MV-4-11 (cell line): ENCODE results near the gene MEGF6.

Experiments
- DNase-seq: peaks from one replicate; lab custom pipeline; 2025; lab: John Stamatoyannopoulos, UW

MEGF6 gene

DNA sequence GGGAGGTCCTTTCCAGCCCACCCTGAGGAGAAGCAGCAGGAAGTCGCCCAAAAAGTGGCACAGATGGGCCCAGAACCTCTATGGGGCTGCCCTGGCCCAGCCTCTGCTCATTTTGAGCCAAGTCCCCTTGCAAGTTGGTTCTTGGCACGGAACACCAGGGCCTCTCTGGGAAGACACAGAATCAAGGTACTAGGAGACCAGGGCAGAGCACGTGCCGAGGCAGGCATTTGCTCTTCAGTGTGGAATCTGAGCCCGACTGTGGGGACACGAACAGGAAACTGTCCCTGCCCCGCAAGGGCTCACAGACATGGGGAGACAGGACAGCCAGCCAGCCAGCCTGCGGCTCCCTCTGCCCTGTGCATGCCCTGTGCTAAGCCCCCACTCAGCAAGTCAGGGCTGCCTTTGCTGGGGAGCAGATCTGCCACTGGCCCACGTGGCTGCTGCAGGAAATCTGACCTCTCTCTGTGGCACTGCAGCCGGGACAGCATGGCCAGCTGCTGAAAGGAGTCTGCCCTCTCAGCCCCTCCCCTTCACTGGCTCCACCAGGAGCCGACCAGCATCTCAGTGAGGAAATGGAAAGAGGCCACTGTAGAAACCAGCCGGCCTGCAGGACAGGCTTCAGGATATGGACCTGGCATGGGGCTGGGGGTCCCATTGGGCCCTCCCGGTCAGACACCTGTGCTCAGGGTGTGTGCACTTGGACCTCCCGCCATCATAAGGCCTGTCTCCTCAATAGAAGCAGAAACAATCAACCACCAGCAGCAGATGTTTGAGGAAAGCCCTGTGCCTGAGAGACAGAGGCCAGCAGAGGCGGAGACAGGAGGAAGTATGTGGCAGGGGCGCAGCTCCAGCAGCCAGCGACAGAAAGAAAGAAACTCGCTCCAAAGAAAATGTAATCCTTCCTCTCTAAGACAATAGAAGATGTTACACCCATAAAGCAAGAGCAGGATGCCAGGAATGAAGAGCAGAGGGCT, 153.1 kb downstream of the MEGF6 start:
- no peak for DNase-seq

DNA sequence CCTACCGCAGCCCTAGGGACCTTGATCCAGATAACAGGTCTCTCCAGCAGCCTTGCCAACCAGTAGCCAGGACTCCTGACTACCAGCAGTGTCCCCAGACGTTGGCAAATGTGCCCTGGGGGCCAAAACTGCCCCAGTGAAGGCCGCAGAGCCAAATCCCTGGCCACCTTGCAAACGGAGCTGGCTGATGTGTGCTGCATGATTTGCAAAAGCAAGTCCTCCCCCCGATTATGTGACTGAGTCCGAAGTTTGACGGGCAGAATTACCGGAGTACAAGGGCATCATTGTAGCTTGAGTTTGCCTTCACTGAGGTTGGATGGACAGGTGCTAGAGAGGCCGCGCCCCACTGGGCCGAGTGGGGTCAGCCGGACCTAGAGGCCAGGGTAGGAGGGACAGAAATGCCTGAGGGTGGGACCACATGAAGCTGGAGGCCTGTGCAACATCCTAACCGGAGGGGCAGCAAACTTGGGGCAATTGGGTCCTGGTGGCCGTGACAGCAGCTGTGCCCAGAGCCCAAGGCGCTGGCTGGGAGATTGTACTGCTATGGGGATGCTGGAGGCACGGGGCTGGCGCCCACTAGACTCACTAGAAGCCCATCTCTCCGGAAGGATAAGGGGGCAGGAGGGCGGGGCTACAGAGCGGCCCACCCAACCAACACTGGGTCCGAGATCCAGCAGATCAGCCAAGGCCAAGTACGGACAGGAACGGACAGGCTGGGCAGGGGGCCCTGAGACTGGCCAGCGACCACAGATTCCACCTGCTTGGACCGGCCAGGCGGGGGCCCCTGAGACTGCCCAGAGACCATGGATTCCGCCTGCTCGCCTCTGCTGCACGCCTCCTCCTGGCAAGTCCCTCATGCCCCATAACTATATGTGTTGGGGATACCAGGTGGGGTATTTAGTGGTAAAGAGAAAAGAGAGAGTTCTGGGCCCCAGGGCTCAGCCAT, 154.1 kb downstream of the MEGF6 start:
- DNase-seq: no peak

DNA sequence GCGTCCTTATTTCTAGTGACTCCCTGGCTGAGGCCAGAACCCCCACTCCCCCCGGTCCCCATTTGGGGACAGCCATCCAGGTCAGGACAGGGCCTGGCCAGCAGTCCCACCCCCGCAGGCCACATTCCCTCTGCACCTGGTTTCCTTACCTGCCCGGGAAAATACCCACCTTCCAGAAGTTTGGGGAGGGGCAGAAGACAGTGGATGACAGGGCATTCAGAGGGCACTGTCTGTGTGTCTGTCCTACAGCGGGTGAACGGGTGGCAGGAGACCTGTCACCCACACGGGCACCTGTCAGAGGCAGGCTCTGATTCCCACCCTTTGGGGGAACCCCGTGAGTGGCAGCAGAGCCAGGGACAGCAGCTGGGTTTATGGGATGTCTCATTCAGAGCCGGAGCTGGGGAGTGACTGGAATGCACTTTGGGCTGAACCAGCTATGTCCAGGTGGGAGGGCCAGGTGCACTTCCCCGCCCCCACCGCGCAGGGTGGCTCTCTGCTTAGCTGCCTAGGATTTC, 154.8 kb downstream of the MEGF6 start:
- DNase-seq: no peak

DNA sequence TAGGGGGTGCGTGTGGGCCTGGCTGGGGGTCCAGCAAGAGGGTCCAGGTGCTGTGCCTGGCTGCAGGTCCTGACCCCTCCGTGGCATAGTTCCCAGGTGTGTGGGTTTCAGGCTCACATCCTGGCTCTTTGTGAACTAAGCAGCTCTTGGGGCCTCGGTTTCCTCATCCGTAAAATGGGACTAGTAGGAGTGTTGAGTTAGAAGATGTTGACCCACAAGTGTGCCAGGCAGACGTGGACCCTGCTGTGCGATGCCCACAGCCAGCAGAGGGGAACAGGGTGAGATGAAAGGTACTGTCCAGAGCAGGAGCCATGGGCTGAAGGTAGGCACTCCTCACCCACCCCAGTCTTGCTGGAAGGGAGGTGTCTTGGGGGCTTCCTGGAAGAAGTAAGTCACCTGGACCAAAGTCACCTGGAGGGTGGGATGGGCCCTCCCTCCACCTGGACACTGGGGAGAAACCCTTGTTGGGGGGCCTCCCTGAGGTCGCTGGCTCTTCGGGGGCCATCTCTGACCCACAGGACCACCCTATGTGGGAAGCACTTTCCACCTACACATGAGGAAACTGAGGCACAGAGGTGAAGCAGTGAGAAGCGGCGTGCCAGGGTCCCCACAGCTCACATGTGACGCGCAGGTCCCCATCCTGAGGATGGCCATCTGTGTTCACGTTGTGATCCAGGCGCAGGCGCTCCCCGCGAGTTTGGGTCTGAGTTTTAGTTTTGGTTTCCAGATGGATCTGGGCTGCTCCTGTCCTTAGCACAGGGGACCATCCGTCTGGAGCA, 155.4 kb downstream of the MEGF6 start:
- DNase-seq: no peak

DNA sequence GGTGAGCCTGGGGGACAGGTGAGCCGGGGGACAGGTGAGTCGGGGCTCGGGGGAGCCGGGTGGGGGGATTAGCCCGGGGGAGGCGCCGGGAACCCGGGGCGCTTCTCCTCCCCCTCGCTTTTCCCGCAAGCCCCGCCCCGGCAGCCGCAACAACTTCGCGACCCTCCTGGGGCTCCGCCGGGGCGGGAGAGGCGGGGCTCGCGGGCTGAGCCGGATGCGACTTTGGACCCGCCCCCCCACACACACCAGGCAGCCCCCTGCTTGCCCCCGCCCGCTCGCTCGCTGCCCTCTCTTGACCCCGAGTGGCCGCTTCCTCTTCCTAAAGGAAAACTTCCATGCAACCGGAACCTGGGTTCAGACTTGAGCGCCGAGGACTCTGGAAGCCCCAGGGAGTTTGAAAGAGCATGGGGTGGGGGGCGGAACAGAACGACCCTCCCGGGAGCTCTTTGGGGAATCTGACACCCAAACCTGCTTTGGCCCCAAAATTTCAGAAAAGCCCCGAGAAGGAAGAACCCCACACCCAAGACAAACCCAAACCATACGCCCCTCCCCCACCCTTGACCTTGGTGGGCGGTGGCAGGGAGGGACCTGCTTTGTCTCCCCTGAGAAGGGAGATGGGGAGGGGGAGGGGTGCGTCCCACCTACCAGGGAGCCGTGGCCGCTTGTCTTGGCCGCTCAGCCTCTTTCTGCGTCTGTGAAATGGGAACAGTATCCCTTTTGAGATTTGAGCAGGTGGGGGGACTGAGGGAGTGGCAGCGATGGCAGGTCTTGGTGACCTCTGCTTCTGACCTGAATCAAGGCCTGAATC, 156.3 kb downstream of the MEGF6 start:
- DNase-seq: no peak

DNA sequence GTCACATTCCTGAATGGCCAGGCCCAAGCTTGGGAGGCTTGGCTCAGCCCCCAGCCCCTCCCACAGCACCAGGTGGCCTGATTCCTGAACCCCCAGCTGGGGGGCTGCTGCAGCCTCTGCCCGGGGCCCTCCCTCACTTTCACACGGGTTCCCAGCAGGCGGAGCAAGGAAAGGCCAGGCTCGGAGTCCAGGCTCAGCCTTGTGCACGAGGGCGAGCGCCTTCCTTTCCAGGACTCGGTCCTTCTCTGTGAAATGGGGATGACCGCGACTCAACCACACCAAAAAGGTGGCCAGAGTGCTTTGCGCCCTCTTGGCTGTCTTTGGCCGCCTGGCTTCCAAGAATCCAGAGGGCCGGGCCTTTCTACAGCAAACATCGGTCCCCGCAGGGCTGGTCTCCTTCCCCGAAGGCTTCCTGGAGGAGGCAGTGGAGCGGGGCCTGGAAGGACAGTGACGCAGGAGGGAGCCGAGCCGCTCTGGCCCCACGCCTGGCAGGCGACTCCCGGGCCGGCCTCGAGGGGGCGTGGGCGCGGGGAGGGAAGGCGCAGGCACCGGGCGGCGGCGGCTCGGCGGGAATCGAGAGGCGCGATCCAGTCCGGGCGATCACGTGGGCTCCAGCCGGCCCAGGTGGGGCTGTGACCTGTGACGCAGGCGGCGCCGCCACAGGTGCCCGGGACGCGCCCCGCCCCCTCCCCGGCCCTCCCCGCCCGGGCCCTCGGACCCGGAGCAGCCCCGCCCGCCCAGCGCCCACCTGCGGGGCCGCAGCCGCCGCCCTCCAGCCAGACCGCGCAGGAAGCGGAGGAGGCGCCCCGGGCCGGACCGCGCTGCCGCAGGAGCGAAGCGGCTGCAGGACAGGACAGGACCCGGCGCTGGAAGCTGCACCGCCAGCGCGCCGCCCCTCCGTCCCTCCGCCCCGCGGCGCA, 157.2 kb downstream of the MEGF6 start, which contains the start of gene ARHGEF16:
ARHGEF16 (plus strand) TSS at position 775 of the 920 bp plus-strand sequence. CDS start 8,420 bp downstream, outside the sequence.
- DNase-seq: peak; percentile 20

DNA sequence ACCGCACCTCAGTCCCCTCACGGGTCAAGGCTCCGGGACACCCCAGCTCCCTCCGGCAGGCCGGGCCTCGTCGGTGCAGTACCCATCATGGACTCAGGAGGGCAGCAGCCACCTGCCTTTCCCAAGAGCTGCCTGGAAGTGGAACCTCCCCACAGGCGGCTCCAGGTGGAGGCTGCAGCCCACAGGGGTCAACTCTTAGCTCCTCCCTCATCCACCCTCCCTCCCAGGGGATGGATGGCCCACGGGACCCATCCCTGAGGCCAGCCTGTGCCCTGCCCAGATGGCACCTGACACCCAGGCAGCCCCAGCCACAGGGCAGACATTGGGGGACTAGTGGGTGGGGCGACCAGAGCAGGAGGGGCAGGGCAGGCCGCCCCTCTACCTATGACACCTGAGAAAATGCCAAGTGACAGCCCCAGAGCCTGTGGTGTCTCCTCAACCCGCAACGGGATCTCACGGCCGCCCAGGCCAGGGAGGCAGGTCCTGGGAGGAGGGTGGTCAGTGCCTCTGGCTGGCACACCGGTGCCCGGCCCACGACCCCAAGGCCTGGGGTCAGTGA, 158.0 kb downstream of the MEGF6 start:
- peak; percentile 51 for DNase-seq

DNA sequence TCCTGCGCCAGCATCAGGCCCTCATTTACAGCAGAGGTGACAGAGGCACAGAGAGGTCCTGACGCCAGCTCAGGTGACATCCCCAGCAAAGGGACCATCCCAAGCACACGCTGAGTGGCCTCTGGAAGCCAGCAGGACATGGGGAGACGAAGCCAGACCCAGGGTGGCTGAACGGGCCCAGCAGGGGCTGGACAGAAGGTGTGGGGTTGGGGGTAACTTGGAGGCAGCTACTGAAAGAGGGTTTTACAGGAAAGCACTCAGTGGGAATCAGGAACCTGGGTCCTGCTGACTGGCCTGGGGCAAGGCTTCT, 158.5 kb downstream of the MEGF6 start:
- DNase-seq: no peak

DNA sequence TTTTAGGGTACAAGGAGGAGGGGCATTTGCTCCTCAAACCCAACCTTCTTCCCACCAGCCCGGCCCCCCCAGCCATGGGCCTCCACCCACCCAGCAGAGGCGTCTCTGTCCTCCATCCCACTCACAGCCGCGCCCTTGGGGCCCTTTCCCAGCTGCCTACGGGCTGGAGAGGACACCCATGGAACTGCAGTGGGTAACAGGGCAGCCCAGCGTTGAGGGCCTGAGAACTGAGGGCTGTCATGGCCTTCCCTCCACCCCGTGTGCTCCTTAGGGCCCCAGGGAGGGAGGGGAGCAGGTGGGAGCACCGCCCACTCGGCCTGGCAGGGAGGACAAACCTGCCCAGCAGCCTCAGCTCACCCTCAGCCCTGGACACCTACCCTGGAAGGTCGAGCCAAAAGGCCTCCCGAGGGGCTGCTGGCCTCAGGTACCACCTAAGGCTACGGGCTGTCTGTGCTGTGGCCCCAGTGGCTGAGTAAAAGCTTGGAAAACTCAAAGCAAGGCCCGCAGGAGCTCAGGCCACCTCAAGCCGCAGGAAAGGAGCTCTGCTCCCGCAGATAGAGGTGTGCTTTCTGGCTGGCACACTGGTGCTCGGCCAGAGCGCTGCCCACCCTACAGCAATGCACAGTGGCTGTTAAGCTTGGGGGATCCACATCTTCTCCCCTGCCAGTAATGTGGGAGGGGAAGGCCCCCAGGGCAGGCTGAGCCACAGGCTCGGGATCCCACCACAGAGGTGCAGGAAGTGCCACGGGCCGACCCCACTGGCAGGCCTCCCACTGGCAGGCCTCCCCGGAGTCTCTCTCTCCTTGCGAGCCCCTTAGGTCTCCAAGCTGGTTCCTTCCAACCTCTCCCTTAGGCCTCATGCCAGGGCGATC, 159.1 kb downstream of the MEGF6 start:
- DNase-seq: no peak

DNA sequence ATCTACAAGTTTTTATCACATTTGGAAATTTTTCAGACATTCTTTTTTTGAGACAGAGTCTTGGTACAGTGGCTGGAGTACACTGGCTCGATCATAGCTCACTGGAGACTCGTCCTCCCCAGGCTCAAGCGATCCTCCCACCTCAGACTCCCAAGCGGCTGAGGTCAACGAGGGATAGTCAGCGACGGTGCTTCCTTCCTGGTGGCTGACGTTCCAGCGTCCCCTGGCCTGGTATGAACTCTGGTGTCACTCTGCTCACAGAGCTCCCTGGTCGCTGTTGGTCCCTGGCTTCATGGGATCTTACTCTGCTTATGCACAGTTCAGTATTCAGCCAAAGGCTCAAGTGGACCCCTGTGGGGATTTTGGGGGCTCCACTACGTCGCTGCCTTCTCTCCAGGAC, 160.3 kb downstream of the MEGF6 start:
- DNase-seq: no peak

DNA sequence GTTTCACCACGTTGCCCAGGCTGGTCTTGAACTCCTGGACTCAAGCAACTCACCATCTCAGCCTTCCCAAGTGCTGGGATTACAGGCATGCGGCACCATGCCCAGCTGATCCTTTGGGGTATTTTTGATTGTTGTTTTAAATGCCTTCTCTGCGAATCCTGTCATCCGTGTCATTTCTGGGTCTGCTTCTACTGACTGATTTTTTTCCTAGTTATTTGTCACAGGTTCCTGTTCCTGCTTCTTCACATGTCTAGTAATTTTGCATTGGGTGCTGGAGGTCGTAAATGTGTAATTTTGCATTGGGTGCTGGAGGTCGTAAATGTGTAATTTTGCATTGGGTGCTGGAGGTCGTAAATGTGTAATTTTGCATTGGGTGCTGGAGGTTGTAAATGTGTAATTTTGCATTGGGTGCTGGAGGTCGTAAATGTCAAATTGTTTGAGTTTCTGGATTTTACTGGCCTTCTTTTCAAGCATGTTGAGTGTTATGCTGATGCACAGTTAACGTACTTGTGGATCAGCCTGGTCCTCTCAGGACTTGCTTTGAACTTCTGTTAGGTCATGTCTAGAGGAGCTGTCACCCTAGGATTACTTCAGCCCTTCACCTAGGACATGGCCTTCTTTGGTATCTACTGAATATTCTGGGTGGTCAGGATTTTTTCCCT, 161.0 kb downstream of the MEGF6 start:
- DNase-seq: no peak

DNA sequence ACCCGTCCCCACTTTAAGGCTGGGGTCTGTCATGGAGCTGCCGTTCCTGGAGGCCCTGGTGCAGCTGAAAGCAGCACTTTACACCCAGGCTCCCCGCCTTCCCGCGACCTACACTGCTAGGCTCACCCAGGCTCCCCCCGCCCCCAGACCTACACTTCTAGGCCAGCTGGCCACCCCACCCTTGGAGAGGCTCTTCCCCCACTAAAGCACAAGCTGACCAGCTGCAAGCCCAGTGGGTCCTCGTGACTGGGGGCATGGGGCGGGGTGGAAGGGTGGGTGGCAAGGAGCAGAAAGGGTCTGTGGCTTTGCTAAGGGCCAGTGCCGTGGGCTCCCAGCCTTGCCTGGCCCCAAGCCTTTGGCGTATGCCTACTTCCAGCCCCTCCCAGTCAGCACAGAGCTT, 166.6 kb downstream of the MEGF6 start:
- DNase-seq: no peak

DNA sequence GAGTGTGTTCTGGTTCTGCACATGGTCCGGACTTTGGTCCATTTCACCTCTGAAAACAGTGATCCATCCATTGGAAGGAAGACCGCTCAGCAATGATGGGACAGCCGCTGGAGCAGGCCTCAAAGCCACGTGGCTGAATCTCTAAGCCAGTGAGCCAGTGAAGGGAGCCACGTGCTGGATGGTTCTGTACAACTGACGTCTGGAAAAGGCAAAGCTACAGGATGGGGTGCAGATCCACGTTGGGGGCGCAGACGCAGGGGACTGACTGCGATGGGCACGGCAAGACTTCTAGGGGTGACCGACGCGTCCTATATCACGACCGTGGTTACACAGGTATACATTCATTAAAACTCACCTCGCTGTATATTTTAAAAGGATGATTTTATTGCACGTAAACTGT, 167.0 kb downstream of the MEGF6 start:
- no peak for DNase-seq

DNA sequence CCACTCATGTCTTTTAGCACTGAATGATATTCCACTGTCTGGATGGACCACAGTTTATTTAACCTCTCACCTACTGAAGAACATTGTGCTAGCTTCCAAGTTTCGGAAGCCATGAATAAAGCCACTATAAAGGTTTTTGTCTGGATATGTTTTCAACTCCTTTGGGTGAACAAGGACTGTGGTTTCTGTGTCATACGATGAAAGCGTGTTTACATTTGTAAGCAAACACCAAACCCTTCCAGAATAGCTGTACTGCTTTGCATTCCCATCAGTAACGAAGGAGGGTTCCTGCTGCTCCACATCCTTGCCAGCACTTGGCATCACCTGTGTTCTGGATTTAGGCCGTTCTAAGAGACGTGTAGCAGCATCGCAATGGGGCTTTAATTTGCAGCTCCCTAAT, 167.5 kb downstream of the MEGF6 start:
- no peak for DNase-seq

DNA sequence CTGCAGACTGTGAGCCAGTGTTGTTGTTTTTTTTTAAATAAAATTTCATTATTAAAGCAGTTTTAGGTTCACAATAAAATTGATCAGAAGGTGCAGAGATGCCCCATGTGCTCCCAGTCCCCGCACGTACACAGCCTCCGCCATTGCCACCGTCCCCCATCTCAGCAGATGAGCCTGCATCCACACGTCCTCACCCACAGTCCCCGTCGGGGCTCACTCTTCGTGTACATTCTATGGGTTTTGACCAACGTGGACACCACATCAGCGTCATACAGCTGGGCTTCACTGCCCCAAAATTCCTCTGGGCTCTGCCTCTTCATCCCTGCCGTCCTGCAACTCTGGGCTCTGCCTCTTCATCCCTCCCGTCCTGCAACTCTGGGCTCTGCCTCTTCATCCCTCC, 168.4 kb downstream of the MEGF6 start:
- DNase-seq: no peak

DNA sequence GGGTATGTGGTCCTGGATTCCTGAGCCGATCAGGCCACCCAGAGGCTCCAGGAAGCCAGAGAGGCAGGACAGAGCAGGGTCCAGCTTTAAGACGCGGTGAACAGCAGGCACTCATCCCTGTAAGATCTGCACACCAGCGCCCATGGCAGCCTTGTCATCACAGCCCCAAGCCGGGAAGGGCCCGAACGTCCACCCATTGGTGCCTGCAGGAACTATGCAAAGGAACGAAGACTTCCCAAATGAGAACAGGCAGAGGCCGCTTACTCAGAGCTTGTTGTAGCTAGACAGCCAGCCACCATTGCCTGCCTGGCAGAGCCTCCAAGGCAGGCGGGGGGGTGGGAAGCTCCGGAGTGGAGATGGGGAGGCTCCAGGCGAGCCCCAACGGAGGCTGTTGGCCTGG, 169.0 kb downstream of the MEGF6 start:
- DNase-seq: no peak

DNA sequence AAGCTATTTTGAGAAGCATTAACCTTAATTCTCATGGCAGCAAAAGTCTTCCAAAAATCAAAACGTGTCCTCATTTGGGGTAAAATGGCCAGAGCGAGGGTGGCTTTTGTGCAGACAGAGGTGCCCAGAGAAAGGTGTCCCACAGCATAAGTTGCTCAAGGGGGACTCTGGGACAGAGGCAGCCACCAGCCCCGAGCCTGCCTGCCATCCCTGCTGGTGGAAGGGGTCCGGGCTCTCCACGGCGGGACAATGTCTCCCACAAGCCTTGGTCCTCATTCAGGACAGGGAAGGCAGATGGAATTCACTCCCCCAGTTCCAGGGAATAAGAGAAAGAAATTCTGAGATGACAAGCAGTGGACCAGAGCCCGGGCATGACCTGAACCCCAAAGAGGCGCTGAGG, 169.4 kb downstream of the MEGF6 start:
- DNase-seq: no peak

DNA sequence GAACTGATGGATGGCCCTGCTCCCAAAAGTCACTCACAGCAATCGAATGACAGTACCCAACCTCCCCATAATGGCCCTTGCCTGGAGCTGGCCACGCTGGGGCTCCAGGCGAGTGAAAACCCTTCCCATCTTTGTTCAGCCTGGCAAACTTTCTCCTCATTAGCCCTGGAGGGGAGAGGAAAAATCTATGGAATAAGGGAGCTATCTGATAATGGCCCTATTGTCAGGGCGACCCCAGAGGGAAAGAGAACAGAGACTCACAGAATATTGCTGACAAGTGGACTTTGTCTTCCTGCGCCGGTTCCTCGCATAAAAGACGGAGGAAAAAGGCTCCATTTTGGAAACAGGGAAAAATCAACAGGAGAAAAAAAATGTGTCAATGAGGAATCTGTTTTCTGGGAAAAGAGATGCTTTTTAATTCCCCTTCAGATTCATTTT, 169.9 kb downstream of the MEGF6 start:
- DNase-seq: no peak
